22Rv1 (cell line): Measurements from ENCODE around the gene KLHL33.

Source experiments
- ZFX ChIP-seq: fragments of 450-650 bp; IDR thresholded peaks from 2 replicates; pipeline ENCODE4 v1.6.1; 2017; ENCODE audit warnings: antibody characterized with exemption, borderline replicate concordance
- TF ChIP-seq, protein P1 (sequence below): fragments of 450-650 bp; IDR thresholded peaks from 2 replicates; pipeline ENCODE4 v1.5.1; 2017; ENCODE audit warnings: mild to moderate bottlenecking

DNA sequence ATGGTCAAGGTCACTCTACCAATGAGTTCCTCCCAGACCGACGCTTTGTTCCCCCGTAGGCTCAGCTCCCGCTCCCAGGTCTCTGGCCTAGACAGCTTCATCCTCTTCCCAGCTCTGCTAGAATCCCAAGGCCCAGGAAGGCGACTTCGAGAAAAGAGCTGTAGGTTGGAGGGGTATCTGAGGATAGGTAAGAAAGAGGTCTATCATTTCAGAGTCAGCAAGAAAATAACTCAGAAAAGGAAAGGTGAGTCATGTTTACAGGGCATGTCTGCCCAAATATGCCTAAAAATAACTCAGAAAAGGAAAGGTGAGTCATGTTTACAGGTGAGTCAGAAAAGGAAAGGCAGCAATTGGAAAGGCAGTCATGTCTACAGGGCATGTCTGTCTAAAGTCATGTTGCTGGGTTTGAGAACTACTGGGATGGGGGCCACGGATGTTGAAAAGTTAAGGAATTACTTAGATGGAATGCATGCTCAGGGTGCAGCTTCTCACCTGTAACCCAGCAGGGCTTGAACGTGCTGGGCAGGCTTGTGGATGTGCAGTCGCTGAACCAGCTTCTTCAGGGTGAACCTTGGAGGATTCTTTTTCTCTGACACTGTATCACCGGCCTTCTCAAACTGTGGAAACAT, 34.9 kb downstream of the KLHL33 start:
- TF ChIP-seq, protein P1, sequence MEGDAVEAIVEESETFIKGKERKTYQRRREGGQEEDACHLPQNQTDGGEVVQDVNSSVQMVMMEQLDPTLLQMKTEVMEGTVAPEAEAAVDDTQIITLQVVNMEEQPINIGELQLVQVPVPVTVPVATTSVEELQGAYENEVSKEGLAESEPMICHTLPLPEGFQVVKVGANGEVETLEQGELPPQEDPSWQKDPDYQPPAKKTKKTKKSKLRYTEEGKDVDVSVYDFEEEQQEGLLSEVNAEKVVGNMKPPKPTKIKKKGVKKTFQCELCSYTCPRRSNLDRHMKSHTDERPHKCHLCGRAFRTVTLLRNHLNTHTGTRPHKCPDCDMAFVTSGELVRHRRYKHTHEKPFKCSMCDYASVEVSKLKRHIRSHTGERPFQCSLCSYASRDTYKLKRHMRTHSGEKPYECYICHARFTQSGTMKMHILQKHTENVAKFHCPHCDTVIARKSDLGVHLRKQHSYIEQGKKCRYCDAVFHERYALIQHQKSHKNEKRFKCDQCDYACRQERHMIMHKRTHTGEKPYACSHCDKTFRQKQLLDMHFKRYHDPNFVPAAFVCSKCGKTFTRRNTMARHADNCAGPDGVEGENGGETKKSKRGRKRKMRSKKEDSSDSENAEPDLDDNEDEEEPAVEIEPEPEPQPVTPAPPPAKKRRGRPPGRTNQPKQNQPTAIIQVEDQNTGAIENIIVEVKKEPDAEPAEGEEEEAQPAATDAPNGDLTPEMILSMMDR: no peak
- TF ChIP-seq ZFX: no peak
